ENCODE results near the gene PRKCH. TPM values are rescaled to one million over a fixed set of nuclear protein-coding genes. Genes with fewer than 3 reads are reported as not detected.
"Not testable (repeated sequence)": the region's sequence is repeated elsewhere in the genome, so short reads cannot be mapped to it uniquely, and the experiment has no call there.

The PRKCH gene
- total RNA-seq, 1 donor from 2014 or later = 43.0 TPM

GRCh38 chr14:61462566-61463193 is 141.3 kb downstream of the PRKCH start:
- intact Hi-C loops (cut with DNase I) = loop anchor here (5.0 kb wide), 1 partner anchor 370 kb away; no protein-coding TSS in a partner anchor
- H3K27me3 ChIP-seq = no peaks in the 10 kb centered on the region
- no peak overlapping the region for H3K4me3 ChIP-seq
- H3K27ac ChIP-seq = no peak overlapping the region
- peaks cover 0 to 10% of the 10 kb centered on the region in 2 donors for H3K36me3 ChIP-seq
- no peak for TF ChIP-seq POLR2A (IDR thresholded peaks at IDR 0.05)
- TF ChIP-seq, protein P1, sequence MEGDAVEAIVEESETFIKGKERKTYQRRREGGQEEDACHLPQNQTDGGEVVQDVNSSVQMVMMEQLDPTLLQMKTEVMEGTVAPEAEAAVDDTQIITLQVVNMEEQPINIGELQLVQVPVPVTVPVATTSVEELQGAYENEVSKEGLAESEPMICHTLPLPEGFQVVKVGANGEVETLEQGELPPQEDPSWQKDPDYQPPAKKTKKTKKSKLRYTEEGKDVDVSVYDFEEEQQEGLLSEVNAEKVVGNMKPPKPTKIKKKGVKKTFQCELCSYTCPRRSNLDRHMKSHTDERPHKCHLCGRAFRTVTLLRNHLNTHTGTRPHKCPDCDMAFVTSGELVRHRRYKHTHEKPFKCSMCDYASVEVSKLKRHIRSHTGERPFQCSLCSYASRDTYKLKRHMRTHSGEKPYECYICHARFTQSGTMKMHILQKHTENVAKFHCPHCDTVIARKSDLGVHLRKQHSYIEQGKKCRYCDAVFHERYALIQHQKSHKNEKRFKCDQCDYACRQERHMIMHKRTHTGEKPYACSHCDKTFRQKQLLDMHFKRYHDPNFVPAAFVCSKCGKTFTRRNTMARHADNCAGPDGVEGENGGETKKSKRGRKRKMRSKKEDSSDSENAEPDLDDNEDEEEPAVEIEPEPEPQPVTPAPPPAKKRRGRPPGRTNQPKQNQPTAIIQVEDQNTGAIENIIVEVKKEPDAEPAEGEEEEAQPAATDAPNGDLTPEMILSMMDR (IDR thresholded peaks at IDR 0.05) = no peak
- no peak for TF ChIP-seq POLR2AphosphoS5 (IDR thresholded peaks at IDR 0.05; ENCODE audit: insufficient read depth in 1 of 2, low read depth in 1 of 2)
- no peak for DNase-seq (ENCODE audit: extremely low spot score in 2 of 2)
- peaks cover 25% of the 10 kb centered on the region for H3K4me1 ChIP-seq
- no peaks in the 10 kb centered on the region for H3K9me3 ChIP-seq

- intact Hi-C loops (cut with DNase I) = loop anchor here (5.0 kb wide), 1 partner anchor 369 kb away; no protein-coding TSS in a partner anchor
- Histone ChIP-seq H3K9me3 (no peaks in the 10 kb centered on the region), H3K27ac (no peak overlapping the region), H3K4me1 (peaks cover 36% of the 10 kb centered on the region), H3K27me3 (no peaks in the 10 kb centered on the region), H3K4me3 (no peak overlapping the region), H3K36me3 (no peaks in the 10 kb centered on the region)
- no peak for DNase-seq (ENCODE audit: extremely low spot score in 2 of 2)
- no peak for TF ChIP-seq POLR2A (IDR thresholded peaks at IDR 0.05)
- TF ChIP-seq, protein P1 (IDR thresholded peaks at IDR 0.05) = no peak
- TF ChIP-seq POLR2AphosphoS5 (IDR thresholded peaks at IDR 0.05; ENCODE audit: insufficient read depth in 1 of 2, low read depth in 1 of 2) = no peak
Observed at GRCh38 chr14:61463664-61464285, 142.4 kb downstream of the PRKCH start.

- intact Hi-C loops (cut with DNase I) = loop anchor here (5.0 kb wide), 2 partner anchors 263 to 368 kb away; no protein-coding TSS in a partner anchor
- H3K4me3 ChIP-seq = not testable (repeated sequence)
Observed at GRCh38 chr14:61464539-61465320, 143.4 kb downstream of the PRKCH start.

GRCh38 chr14:61466249-61466904 is 145.0 kb downstream of the PRKCH start:
- H3K4me3 ChIP-seq = no peak overlapping the region
- H3K36me3 ChIP-seq = no peaks in the 10 kb centered on the region
- H3K27me3 ChIP-seq = no peaks in the 10 kb centered on the region
- DNase-seq (ENCODE audit: extremely low spot score in 2 of 2) = peak in 1 of 2 donors; percentile 97
- H3K4me1 ChIP-seq = peaks cover 62% of the 10 kb centered on the region
- H3K27ac ChIP-seq = peak overlapping the region; percentile 40
- TF ChIP-seq POLR2AphosphoS5 (IDR thresholded peaks at IDR 0.05; ENCODE audit: insufficient read depth in 1 of 2, low read depth in 1 of 2) = peak; percentile 82 to 87
- TF ChIP-seq, protein P1 (IDR thresholded peaks at IDR 0.05) = no peak
- H3K9me3 ChIP-seq = no peaks in the 10 kb centered on the region
- intact Hi-C loops (cut with DNase I) = loop anchor here (5.0 kb wide), 1 partner anchor 261 kb away; no protein-coding TSS in a partner anchor

More at GRCh38 chr14:61464539-61465320, 143.4 kb downstream of the PRKCH start:
- not testable (repeated sequence) for DNase-seq (ENCODE audit: extremely low spot score in 2 of 2); H3K36me3 ChIP-seq; H3K9me3 ChIP-seq; H3K27ac ChIP-seq; H3K27me3 ChIP-seq
- peaks cover 45% of the 10 kb centered on the region for H3K4me1 ChIP-seq

DNA sequence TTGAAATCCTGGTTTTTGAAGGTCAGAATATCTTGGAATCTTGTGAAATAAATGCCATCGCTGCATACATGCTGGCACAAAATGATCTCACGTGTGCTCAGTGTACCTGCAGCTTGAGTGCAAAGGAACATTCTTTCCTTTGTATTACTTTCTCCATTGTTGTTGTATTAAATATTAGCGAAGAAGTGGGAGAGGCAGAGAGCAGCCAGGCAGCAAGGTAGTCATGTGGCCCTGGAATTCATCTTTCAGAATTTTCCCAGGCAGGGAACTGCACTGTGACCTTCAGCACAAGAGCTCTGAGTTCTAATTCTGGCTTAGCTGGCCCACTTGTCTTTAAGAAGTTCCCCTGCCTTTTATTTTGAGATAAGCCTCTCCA is 145.5 kb downstream of the PRKCH start:
- Histone ChIP-seq H3K27me3 (no peaks in the 10 kb centered on the region), H3K27ac (peak overlapping the region; percentile 40), H3K9me3 (no peaks in the 10 kb centered on the region), H3K4me3 (no peak overlapping the region), H3K4me1 (peaks cover 67% of the 10 kb centered on the region), H3K36me3 (no peaks in the 10 kb centered on the region)
- no peak for DNase-seq (ENCODE audit: extremely low spot score in 2 of 2)
- TF ChIP-seq, protein P1 (IDR thresholded peaks at IDR 0.05) = no peak
- TF ChIP-seq POLR2A (IDR thresholded peaks at IDR 0.05) (no peak), POLR2AphosphoS5 (IDR thresholded peaks at IDR 0.05; ENCODE audit: insufficient read depth in 1 of 2, low read depth in 1 of 2) (no peak)
- intact Hi-C loops (cut with DNase I) = loop anchor here (5.0 kb wide), 1 partner anchor 260 kb away; no protein-coding TSS in a partner anchor
